GM12878 (cell line): ENCODE results near the gene ATP7B.

ENCODE experiments used
- ATF2 ChIP-seq: IDR thresholded peaks from 2 replicates; pipeline ENCODE4 v1.6.1; 2012; ENCODE audit warnings: low read length, inconsistent platforms
- CTCF ChIP-seq, 3 experiments: IDR thresholded peaks in 2 of 3; conservative IDR thresholded peaks in 1 of 3; 2 replicates each; pipeline ENCODE4 v1.5.1; 2011; ENCODE audit warnings: low read depth in 3 of 3, low read length in 3 of 3, mild to moderate bottlenecking in 3 of 3, control low read depth in 2 of 3, moderate library complexity in 2 of 3, inconsistent platforms in 1 of 3, mixed read lengths in 1 of 3; ENCODE audit not compliant: control insufficient read depth in 2 of 3, insufficient read depth in 1 of 3; ENCODE audit errors: extremely low read depth in 1 of 3
- E2F4 ChIP-seq: IDR thresholded peaks from 2 replicates; pipeline ENCODE4 v1.6.1; 2012; ENCODE audit warnings: low read depth, low read length, improper control_type of control experiment
- TAF1 ChIP-seq: IDR thresholded peaks from 2 replicates; pipeline ENCODE4 v1.6.1; 2011; ENCODE audit warnings: mild to moderate bottlenecking, low read depth, low read length, borderline replicate concordance
- ZZZ3 ChIP-seq: IDR thresholded peaks from 2 replicates; pipeline ENCODE4 v1.6.1; 2011; ENCODE audit warnings: low read depth; ENCODE audit not compliant: control insufficient read depth, insufficient read length
- TF ChIP-seq, protein P1 (sequence below): fragments of 450-650 bp; IDR thresholded peaks from 2 replicates; pipeline ENCODE4 v1.6.1; 2016; ENCODE audit warnings: mild to moderate bottlenecking
- TF ChIP-seq, protein P2 (sequence below): fragments of 450-650 bp; conservative IDR thresholded peaks from 2 replicates; pipeline ENCODE4 v1.6.1; 2017; ENCODE audit warnings: mild to moderate bottlenecking, moderate library complexity

DNA sequence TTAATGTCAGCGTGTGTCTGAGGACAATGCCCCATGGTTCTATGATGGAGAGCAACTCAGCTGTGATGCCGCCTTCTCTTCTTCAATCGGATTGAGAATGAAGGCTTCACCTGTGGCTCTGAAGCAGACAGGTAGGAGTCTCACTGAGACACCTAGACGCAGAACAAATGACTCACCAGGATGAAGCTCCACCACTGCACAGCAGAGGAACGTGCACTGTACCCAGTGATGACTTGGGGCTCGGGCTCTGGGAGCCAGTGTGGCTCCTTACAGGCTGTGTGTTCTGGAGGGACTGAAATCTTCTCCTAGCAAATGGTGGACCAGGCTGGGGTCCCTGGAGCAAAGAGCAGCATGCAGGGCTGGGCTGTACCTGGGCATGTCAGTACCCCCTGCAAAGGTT lies 105.5 kb downstream of the ATP7B start:
- no peak for TF ChIP-seq E2F4
- TF ChIP-seq, protein P1, sequence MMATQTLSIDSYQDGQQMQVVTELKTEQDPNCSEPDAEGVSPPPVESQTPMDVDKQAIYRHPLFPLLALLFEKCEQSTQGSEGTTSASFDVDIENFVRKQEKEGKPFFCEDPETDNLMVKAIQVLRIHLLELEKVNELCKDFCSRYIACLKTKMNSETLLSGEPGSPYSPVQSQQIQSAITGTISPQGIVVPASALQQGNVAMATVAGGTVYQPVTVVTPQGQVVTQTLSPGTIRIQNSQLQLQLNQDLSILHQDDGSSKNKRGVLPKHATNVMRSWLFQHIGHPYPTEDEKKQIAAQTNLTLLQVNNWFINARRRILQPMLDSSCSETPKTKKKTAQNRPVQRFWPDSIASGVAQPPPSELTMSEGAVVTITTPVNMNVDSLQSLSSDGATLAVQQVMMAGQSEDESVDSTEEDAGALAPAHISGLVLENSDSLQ, result no peak
- TF ChIP-seq, protein P2, sequence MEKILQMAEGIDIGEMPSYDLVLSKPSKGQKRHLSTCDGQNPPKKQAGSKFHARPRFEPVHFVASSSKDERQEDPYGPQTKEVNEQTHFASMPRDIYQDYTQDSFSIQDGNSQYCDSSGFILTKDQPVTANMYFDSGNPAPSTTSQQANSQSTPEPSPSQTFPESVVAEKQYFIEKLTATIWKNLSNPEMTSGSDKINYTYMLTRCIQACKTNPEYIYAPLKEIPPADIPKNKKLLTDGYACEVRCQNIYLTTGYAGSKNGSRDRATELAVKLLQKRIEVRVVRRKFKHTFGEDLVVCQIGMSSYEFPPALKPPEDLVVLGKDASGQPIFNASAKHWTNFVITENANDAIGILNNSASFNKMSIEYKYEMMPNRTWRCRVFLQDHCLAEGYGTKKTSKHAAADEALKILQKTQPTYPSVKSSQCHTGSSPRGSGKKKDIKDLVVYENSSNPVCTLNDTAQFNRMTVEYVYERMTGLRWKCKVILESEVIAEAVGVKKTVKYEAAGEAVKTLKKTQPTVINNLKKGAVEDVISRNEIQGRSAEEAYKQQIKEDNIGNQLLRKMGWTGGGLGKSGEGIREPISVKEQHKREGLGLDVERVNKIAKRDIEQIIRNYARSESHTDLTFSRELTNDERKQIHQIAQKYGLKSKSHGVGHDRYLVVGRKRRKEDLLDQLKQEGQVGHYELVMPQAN, result no peak
- TF ChIP-seq ATF2, result no peak
- no peak for TF ChIP-seq CTCF (IDR thresholded peaks at IDR 0.05 in 2 of 3, conservative IDR thresholded peaks at IDR 0.05 in 1 of 3; ENCODE audit: control insufficient read depth in 2 of 3, extremely low read depth in 1 of 3, insufficient read depth in 1 of 3, low read depth in 3 of 3, low read length in 3 of 3)
- no peak for TF ChIP-seq ZZZ3
- TF ChIP-seq TAF1, result no peak
